H1 (cell line): ENCODE results near the gene ANKRD36B. TPM values are rescaled to one million over a fixed set of nuclear protein-coding genes. Genes with fewer than 3 reads are reported as not detected.
"Not testable (repeated sequence)": the region's sequence is repeated elsewhere in the genome, so short reads cannot be mapped to it uniquely, and the experiment has no call there.

ENCODE experiments used
- CTCF ChIA-PET: fragments of 300-600 bp; sonication (Branson Sonifier 250); formaldehyde crosslinking; loops from one replicate; lab custom pipeline; 2021; ENCODE audit not compliant: partially characterized antibody; lab: Charles Lee
- POLR2A ChIA-PET: fragments of 300-600 bp; sonication (Branson Sonifier 250); formaldehyde crosslinking; loops from one replicate; lab custom pipeline; 2021; ENCODE audit warnings: inconsistent platforms; ENCODE audit not compliant: partially characterized antibody; lab: Charles Lee
- DNase-seq, 2 experiments: peaks; one replicate each; pipeline versions ENCODE4 v3.0.0 to v3.0.0-alpha.2; 2010 to 2022; ENCODE audit warnings: low spot score in 2 of 2, low read depth in 1 of 2, mixed read lengths in 1 of 2
- FAIRE-seq: peaks from 2 replicates; lab custom pipeline; 2011; peaks lifted over from hg19 to GRCh38; lab: Jason Lieb, UNC
- H2AFZ ChIP-seq: 2 replicates; pipeline ENCODE4 v1.8.1; 2012; ENCODE audit warnings: low read length, inconsistent platforms
- H2AK5ac ChIP-seq: 2 replicates; pipeline ENCODE4 v1.6.1; 2013; ENCODE audit warnings: low read depth, low read length
- H2BK120ac ChIP-seq: replicated peaks from 2 replicates; pipeline ENCODE3; 2013; ENCODE audit warnings: low read depth, low read length, inconsistent platforms
- H2BK12ac ChIP-seq: 2 replicates; pipeline ENCODE4 v1.6.1; 2013; ENCODE audit warnings: low read depth, low read length
- H2BK15ac ChIP-seq: 2 replicates; pipeline ENCODE4 v1.6.1; 2013; ENCODE audit warnings: low read length
- H2BK20ac ChIP-seq: 2 replicates; pipeline ENCODE4 v1.6.1; 2013; ENCODE audit warnings: low read length
- H2BK5ac ChIP-seq: 2 replicates; pipeline ENCODE4 v1.6.1; 2013; ENCODE audit warnings: low read depth, low read length
- H3K14ac ChIP-seq: 2 replicates; pipeline ENCODE4 v1.6.1; 2013; ENCODE audit warnings: inconsistent platforms; ENCODE audit not compliant: insufficient read length
- H3K18ac ChIP-seq: 2 replicates; pipeline ENCODE4 v1.6.1; 2013; ENCODE audit warnings: low read length; ENCODE audit errors: extremely low read depth
- H3K23ac ChIP-seq: 2 replicates; pipeline ENCODE4 v1.6.1; 2013; ENCODE audit warnings: inconsistent platforms; ENCODE audit not compliant: insufficient read length
- H3K23me2 ChIP-seq: 2 replicates; pipeline ENCODE4 v1.6.1; 2013; ENCODE audit warnings: low read depth, low read length
- H3K27ac ChIP-seq: 2 replicates; pipeline ENCODE4 v1.6.1; 2011; ENCODE audit warnings: low read depth, low read length, inconsistent platforms
- H3K27me3 ChIP-seq, 4 experiments: replicated peaks in 1 of 4; 1 replicate in 1 of 4; 2 replicates in 3 of 4; pipeline versions ENCODE4 v1.6.1 to v1.8.1; 2011 to 2013; ENCODE audit warnings: low read length in 3 of 4, mild to moderate bottlenecking in 3 of 4, inconsistent platforms in 2 of 4, mixed read lengths in 2 of 4, moderate library complexity in 1 of 4; ENCODE audit not compliant: control insufficient read depth in 3 of 4, insufficient read depth in 3 of 4; ENCODE audit errors: extremely low read depth in 1 of 4
- H3K36me3 ChIP-seq, 4 experiments: 2 replicates each; pipeline versions ENCODE4 v1.6.1 to v1.8.1; 2011 to 2013; ENCODE audit warnings: mild to moderate bottlenecking in 4 of 4, low read length in 3 of 4, moderate library complexity in 2 of 4, control low read depth in 1 of 4, inconsistent platforms in 1 of 4; ENCODE audit not compliant: insufficient read depth in 4 of 4, control insufficient read depth in 2 of 4
- H3K4ac ChIP-seq: replicated peaks from 2 replicates; pipeline ENCODE3; 2013; ENCODE audit warnings: low read length, low read depth, mixed read lengths, inconsistent platforms; ENCODE audit not compliant: insufficient read length
- H3K4me1 ChIP-seq, 4 experiments: replicated peaks in 1 of 4; 1 replicate in 1 of 4; 2 replicates in 3 of 4; pipeline versions ENCODE4 v1.6.1 to v1.8.1; 2011 to 2013; ENCODE audit warnings: low read length in 3 of 4, inconsistent platforms in 2 of 4, mixed read lengths in 1 of 4; ENCODE audit not compliant: insufficient read depth in 4 of 4, control insufficient read depth in 3 of 4
- H3K4me2 ChIP-seq, 2 experiments: 2 replicates each; pipeline versions ENCODE4 v1.6.1 to v1.8.1; 2011 to 2013; ENCODE audit warnings: low read depth in 2 of 2, low read length in 2 of 2, control low read depth in 1 of 2, inconsistent platforms in 1 of 2, mild to moderate bottlenecking in 1 of 2; ENCODE audit not compliant: insufficient read depth in 1 of 2
- H3K4me3 ChIP-seq, 4 experiments: fragments of 200-600, 300-600 bp in 1 of 4; sonication (generic), shearing (Covaris generic), sonication (Bioruptor Twin) in 1 of 4; 2 replicates each; pipeline versions ENCODE4 v1.5.1 to v1.8.1; 2011 to 2016; ENCODE audit warnings: low read length in 4 of 4, low read depth in 3 of 4, control low read depth in 2 of 4, inconsistent platforms in 2 of 4, mild to moderate bottlenecking in 2 of 4, mixed read lengths in 1 of 4, moderate library complexity in 1 of 4; ENCODE audit not compliant: insufficient read depth in 2 of 4; ENCODE audit errors: extremely low read depth in 1 of 4
- H3K56ac ChIP-seq: replicated peaks from 2 replicates; pipeline ENCODE3; 2013; ENCODE audit warnings: low read depth, mild to moderate bottlenecking, mixed read lengths, low read length, inconsistent platforms; ENCODE audit not compliant: insufficient read length
- H3K79me1 ChIP-seq: 2 replicates; pipeline ENCODE4 v1.6.1; 2013; ENCODE audit warnings: low read depth, low read length, control low read depth
- H3K79me2 ChIP-seq, 2 experiments: 2 replicates each; pipeline versions ENCODE4 v1.6.1 to v1.8.1; 2012 to 2013; ENCODE audit warnings: low read length in 2 of 2, mild to moderate bottlenecking in 2 of 2, inconsistent platforms in 1 of 2; ENCODE audit not compliant: insufficient read depth in 2 of 2, control insufficient read depth in 1 of 2
- H3K9ac ChIP-seq, 4 experiments: replicated peaks in 1 of 4; 1 replicate in 1 of 4; 2 replicates in 3 of 4; pipeline versions ENCODE4 v1.6.1 to v1.8.1; 2011 to 2013; ENCODE audit warnings: low read depth in 3 of 4, low read length in 3 of 4, control low read depth in 2 of 4, mild to moderate bottlenecking in 2 of 4, moderate library complexity in 2 of 4, inconsistent platforms in 1 of 4; ENCODE audit errors: extremely low read depth in 1 of 4
- H3K9me3 ChIP-seq, 2 experiments: 2 replicates each; pipeline versions ENCODE4 v1.6.1 to v1.8.1; 2012 to 2013; ENCODE audit warnings: mild to moderate bottlenecking in 2 of 2, moderate library complexity in 2 of 2, control low read depth in 1 of 2, inconsistent platforms in 1 of 2, low read depth in 1 of 2, low read length in 1 of 2, mixed read lengths in 1 of 2; ENCODE audit not compliant: insufficient read depth in 2 of 2
- H4K20me1 ChIP-seq, 2 experiments: replicated peaks in 1 of 2; 2 replicates each; pipeline versions ENCODE3 to v1.8.1; 2011 to 2013; ENCODE audit warnings: inconsistent platforms in 2 of 2, low read length in 2 of 2, mild to moderate bottlenecking in 1 of 2; ENCODE audit not compliant: insufficient read depth in 2 of 2, control insufficient read depth in 1 of 2
- H4K5ac ChIP-seq: 2 replicates; pipeline ENCODE4 v1.6.1; 2013; ENCODE audit warnings: low read length, low read depth, mixed read lengths, inconsistent platforms; ENCODE audit not compliant: insufficient read length
- H4K8ac ChIP-seq: 2 replicates; pipeline ENCODE4 v1.8.0; 2013; ENCODE audit warnings: mild to moderate bottlenecking, moderate library complexity, low read length, inconsistent platforms; ENCODE audit not compliant: insufficient read depth; ENCODE audit errors: extremely low read depth
- H4K91ac ChIP-seq: replicated peaks from 2 replicates; pipeline ENCODE3; 2013; ENCODE audit warnings: low read length, mixed read lengths, inconsistent platforms; ENCODE audit not compliant: insufficient read length
- WGBS, 2 experiments: shearing (Covaris generic) in 1 of 2; methylation state at CpG; one replicate each; pipeline versions ENCODE4 v1.1.6 to v1.1.7; 2013 to 2015; ENCODE audit warnings: low lambda C conversion rate in 2 of 2, mixed read lengths in 2 of 2, inconsistent platforms in 1 of 2, low coverage in 1 of 2, missing lambda C conversion rate in 1 of 2; ENCODE audit not compliant: insufficient replicate concordance in 2 of 2, insufficient coverage in 1 of 2, insufficient read length in 1 of 2; ENCODE audit errors: extremely low coverage in 1 of 2, missing lambda C conversion rate in 1 of 2; 5-methylcytosine and 5-hydroxymethylcytosine counted together
- polyA plus RNA-seq, 7 experiments: library from polyadenylated mRNA; depleted of rRNA in 3 of 7; stranded (reverse) in 5 of 7; unstranded in 2 of 7; fragments of >200 nt in 5 of 7; fragments of 200-250 nt in 2 of 7; gene quantifications; 1 replicate in 5 of 7; 2 replicates in 1 of 7; 4 replicates in 1 of 7; pipeline versions ENCODE4 v1.2.1 to v1.2.3, GENCODE V29; 2011 to 2013; ENCODE audit warnings: missing spikeins in 2 of 7, mixed read lengths in 2 of 7
- total RNA-seq: library from RNA; stranded (reverse); fragmentation: NEBNext Ultra II Directional; extraction: Animal tissue kit (Norgen Biotek cat#: 25700); gene quantifications from 2 replicates; pipeline ENCODE4 v1.2.1, GENCODE V29; 2021

The ANKRD36B gene
- total and polyA plus RNA-seq, 2 of the 8 experiments (the other 6 are each of a cell fraction or from before 2014, with no cell fraction given), result 2.4 to 8.5 TPM

DNA sequence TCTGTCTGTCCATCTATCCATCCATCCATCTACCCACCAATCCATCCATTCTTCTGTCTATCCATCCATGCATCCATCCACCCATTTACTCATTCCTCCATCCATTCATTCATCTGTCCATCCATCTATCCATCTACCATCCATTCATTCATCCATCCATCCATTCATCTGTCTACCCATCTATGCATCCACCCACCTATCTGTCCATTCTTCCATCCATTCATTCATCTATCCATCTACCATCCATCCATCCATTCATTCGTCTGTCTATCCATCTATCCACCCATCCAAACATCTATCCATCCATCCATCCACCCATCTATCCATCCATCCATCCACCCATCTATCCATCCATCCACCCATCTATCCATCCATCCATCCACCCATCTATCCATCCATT lies 30.8 kb upstream of the ANKRD36B start:
- H4K20me1 ChIP-seq, H2AFZ ChIP-seq, H4K8ac ChIP-seq, POLR2A ChIA-PET, H2BK120ac ChIP-seq, H2BK5ac ChIP-seq, H3K4me3 ChIP-seq, CTCF ChIA-PET, H3K36me3 ChIP-seq, FAIRE-seq, H4K91ac ChIP-seq, H3K27ac ChIP-seq, H2BK12ac ChIP-seq, H3K79me2 ChIP-seq, H3K4me1 ChIP-seq, DNase-seq, H3K14ac ChIP-seq, H3K23me2 ChIP-seq, H3K18ac ChIP-seq, H2AK5ac ChIP-seq, H3K79me1 ChIP-seq, H3K4ac ChIP-seq, H3K56ac ChIP-seq, H3K23ac ChIP-seq, H3K4me2 ChIP-seq, H3K9ac ChIP-seq, H3K9me3 ChIP-seq, H4K5ac ChIP-seq, H2BK20ac ChIP-seq, H2BK15ac ChIP-seq, H3K27me3 ChIP-seq: not testable (repeated sequence)
- no CpG with 5 or more reads among the region's 1 CpG for WGBS, 2 experiments

DNA sequence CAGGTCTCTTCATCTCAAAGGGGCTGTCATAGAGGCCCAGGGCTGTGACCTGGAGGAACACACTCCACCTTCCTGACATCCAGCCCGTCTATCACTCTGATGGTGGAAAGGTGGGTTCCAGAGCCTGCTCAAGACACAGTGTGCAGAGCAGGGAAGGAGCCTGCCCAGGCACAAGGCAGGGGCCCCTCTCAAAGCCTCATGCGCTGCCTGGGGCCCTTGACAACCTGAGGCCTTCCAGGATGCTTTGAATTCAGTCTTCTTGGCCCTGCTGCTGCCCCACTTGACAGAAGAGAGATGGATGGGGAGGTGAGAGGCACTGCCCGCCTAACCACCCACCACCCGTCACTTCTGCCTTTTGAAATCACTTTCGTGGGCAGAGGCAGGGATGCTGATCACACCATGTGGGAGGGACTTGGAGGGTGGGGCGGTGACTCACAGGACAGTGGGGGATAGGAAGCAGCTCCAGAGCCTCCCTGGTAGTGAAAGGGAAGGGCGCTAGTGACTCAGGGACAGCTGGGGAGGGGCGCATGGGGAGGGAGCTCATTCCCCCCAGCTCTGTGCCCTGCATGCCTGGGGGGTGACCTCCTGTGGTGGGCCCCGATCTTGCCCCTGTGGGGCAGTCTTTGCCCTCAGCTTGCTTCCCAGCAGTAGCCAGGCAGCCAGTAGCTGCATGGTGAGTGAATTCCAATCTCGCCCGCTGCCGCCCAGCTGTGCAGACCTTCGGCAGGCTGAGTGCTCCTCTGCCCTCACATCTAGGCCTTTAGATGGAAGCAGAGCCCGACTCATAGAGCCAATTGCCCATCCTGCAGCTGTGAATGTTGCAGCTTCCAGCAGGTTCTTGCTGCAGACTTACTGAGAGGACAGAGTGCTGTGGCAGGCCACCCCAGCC lies 29.5 kb upstream of the ANKRD36B start:
- FAIRE-seq, H3K4me2 ChIP-seq, H2AFZ ChIP-seq: not testable (repeated sequence)

More for the DNA sequence above, 29.5 kb upstream of the ANKRD36B start:
- H3K56ac ChIP-seq, H3K4ac ChIP-seq, H3K9ac ChIP-seq, POLR2A ChIA-PET, H3K18ac ChIP-seq, H3K36me3 ChIP-seq, H4K20me1 ChIP-seq, H2BK20ac ChIP-seq, CTCF ChIA-PET, H4K91ac ChIP-seq, H3K14ac ChIP-seq, H3K9me3 ChIP-seq, H2BK5ac ChIP-seq, H4K5ac ChIP-seq, H2BK12ac ChIP-seq, H4K8ac ChIP-seq, H2AK5ac ChIP-seq, H3K23me2 ChIP-seq, H3K79me2 ChIP-seq, H3K79me1 ChIP-seq, DNase-seq, H3K4me1 ChIP-seq, H3K23ac ChIP-seq, H2BK120ac ChIP-seq, H2BK15ac ChIP-seq, H3K4me3 ChIP-seq, H3K27me3 ChIP-seq, H3K27ac ChIP-seq: not testable (repeated sequence)
- WGBS, 2 experiments, result no CpG with 5 or more reads among the region's 14 CpGs
